HG02870 (cell line): ENCODE data around the gene SRCIN1.

Source experiments
- ATAC-seq: cut with Tn5 transposase; IDR thresholded peaks from one replicate; pipeline ENCODE4 v1.9.1; 2021; ENCODE audit warnings: mild to moderate bottlenecking, moderate library complexity; ENCODE audit not compliant: unreplicated experiment

The SRCIN1 gene

GRCh38 chr17:38585056-38585917 is 20.5 kb downstream of the SRCIN1 start:
- no peak for ATAC-seq

GRCh38 chr17:38584350-38584925 is 21.3 kb downstream of the SRCIN1 start:
- ATAC-seq = no peak

GRCh38 chr17:38583828-38584349 is 21.9 kb downstream of the SRCIN1 start:
- no peak for ATAC-seq

- no peak for ATAC-seq
These were observed 22.6 kb downstream of the SRCIN1 start for GRCh38 chr17:38583176-38583575.

- ATAC-seq = no peak
These were observed 23.7 kb downstream of the SRCIN1 start for GRCh38 chr17:38582069-38582468.

- ATAC-seq = no peak
These were observed 25.8 kb downstream of the SRCIN1 start for GRCh38 chr17:38579934-38580333.

GRCh38 chr17:38579083-38579480 is 26.7 kb downstream of the SRCIN1 start:
- ATAC-seq = no peak

- ATAC-seq = no peak
These were observed 27.3 kb downstream of the SRCIN1 start for GRCh38 chr17:38578229-38579082.

- no peak for ATAC-seq
These were observed 28.0 kb downstream of the SRCIN1 start for GRCh38 chr17:38577645-38578173.

- ATAC-seq = no peak
These were observed 28.5 kb downstream of the SRCIN1 start for GRCh38 chr17:38577244-38577643.

GRCh38 chr17:38575781-38576180 is 30.0 kb downstream of the SRCIN1 start:
- no peak for ATAC-seq

GRCh38 chr17:38574712-38575111 is 31.0 kb downstream of the SRCIN1 start:
- ATAC-seq = no peak

GRCh38 chr17:38572669-38573365 is 32.9 kb downstream of the SRCIN1 start:
- ATAC-seq = no peak

GRCh38 chr17:38571833-38572668 is 33.7 kb downstream of the SRCIN1 start:
- ATAC-seq = no peak

GRCh38 chr17:38569701-38570512 is 35.8 kb downstream of the SRCIN1 start:
- no peak for ATAC-seq

- no peak for ATAC-seq
These were observed 36.8 kb downstream of the SRCIN1 start for GRCh38 chr17:38568845-38569510.

GRCh38 chr17:38568274-38568673 is 37.5 kb downstream of the SRCIN1 start:
- no peak for ATAC-seq

- no peak for ATAC-seq
These were observed 38.4 kb downstream of the SRCIN1 start for GRCh38 chr17:38567350-38567749.
